Astrocyte of the spinal cord (primary cell): Measurements from ENCODE around the gene APOO.

Source experiments
- DNase-seq: peaks from one replicate; pipeline ENCODE4 v3.0.0; 2011; ENCODE audit warnings: low read depth, low spot score
- H3K4me3 ChIP-seq: 2 replicates; pipeline ENCODE4 v1.5.1; 2011; ENCODE audit warnings: low read depth, mild to moderate bottlenecking, low read length, moderate library complexity
- in situ Hi-C: cut with HindIII; loops from 2 replicates; pipeline ENCODE4 v1.10.0; 2017; ENCODE audit warnings: low sequenced_read_pairs
- TF ChIP-seq, protein P1 (sequence below): IDR thresholded peaks from 2 replicates; pipeline ENCODE4 v1.5.1; 2012; ENCODE audit warnings: low read depth, mild to moderate bottlenecking, low read length, inconsistent platforms

Gene APOO

DNA sequence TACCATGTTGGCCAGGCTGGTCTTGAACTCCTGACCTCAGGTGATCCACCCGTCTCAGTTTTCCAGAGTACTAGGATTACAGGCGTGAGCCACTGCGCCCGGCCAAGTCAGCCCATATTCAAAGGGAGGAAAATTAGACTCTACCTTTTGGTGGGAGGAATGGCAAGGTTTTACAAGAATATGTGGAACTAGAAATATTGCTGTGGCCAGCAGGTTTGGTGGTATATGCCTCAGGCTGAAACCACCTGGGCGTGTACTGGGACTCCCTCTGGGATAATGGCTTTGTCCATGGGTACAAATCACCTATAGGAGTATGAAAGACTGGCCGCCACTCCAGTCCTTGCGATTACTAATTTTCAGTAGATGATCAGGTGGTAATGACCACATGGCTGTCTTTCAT, 92.4 kb downstream of the APOO start:
- TF ChIP-seq, protein P1, sequence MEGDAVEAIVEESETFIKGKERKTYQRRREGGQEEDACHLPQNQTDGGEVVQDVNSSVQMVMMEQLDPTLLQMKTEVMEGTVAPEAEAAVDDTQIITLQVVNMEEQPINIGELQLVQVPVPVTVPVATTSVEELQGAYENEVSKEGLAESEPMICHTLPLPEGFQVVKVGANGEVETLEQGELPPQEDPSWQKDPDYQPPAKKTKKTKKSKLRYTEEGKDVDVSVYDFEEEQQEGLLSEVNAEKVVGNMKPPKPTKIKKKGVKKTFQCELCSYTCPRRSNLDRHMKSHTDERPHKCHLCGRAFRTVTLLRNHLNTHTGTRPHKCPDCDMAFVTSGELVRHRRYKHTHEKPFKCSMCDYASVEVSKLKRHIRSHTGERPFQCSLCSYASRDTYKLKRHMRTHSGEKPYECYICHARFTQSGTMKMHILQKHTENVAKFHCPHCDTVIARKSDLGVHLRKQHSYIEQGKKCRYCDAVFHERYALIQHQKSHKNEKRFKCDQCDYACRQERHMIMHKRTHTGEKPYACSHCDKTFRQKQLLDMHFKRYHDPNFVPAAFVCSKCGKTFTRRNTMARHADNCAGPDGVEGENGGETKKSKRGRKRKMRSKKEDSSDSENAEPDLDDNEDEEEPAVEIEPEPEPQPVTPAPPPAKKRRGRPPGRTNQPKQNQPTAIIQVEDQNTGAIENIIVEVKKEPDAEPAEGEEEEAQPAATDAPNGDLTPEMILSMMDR, result no peak
- no peak overlapping the region for H3K4me3 ChIP-seq
- DNase-seq, result no peak
- in situ Hi-C loops, result no loop called here

DNA sequence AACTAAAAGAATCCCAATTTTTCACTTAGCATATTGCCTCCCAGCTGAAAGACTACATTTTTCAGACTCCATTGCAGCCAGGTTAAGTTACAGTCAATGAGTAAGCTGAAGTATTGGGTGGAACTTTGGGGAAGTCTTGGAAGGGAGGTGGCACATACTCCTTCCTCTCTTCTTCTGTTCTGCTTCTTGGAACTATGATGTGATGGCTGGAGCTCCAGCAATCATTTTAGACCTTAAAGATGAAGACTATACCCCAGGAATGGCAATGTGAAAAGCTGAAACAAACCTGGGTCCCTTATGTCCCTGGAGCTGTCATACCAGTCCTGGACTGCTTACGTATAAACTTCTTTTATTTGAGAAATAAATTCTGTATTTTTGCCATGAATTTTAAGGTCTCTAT, 93.9 kb downstream of the APOO start:
- H3K4me3 ChIP-seq, result no peak overlapping the region
- DNase-seq, result no peak
- TF ChIP-seq, protein P1, result no peak
- in situ Hi-C loops, result no loop called here

DNA sequence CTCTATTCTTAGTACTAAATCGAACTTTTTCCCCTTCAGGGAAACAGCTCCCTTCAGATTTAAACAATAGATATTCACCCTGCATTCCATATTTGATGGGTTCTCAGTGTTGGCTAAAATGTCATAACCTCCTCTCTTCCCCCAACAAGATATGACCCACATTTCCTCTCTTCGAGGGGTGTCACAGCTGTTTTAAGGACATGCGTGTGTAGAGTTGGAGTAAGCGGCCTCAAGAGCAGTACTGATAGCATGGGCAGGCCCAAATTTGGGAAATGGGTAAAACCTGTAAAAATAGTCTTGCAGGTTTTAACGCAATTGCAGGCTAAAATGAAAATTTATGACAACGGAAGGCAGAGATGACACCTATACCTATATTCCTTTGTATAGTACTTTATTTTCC, 96.1 kb downstream of the APOO start:
- in situ Hi-C loops, result no loop called here
- DNase-seq, result no peak
- TF ChIP-seq, protein P1, result no peak
- no peak overlapping the region for H3K4me3 ChIP-seq

DNA sequence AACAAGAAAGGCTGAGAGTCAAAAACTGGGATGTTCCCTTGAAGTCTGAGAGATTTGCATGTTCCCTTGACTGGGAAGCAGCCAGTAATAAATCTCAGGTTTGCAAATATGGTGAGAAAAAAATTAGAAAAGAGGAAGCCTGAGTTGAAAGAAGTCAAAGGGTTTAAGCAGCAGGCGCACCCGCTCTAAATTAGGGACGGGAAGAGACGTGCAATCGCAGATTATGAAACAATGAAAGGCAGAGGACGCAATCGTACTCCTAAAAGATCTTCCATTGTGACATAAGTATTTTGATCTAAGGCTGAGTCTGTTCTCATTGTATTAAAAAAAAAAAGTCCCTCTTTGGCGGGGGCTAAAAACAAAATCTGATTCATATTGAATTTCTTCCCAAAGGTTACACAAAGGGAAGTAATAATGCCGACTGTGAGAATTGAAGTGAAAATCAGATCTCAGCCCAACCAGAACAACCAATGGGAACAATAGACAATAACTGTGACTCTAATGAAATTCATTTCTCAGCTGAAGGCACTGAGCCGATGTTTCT, 96.6 kb downstream of the APOO start:
- TF ChIP-seq, protein P1, result no peak
- no peak overlapping the region for H3K4me3 ChIP-seq
- DNase-seq, result no peak
- in situ Hi-C loops, result no loop called here

DNA sequence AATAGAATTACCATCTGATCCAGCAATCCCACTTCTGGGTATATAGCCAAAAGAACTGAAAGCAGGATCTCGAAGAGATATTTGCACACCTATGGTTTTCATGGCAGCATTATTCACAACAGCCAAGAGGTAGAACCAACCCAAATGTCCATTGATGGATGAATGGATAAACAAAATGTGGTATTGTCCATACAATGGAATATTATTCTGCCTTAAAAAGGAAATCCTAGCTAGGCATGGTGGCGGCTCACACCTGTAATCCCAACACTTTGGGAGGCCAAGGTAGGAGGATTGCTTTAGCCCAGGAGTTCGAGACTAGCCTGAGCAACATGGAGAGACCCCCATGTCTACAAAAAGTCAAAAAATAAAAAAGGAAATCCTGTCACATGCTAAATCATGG, 97.5 kb downstream of the APOO start:
- in situ Hi-C loops, result no loop called here
- TF ChIP-seq, protein P1, result no peak
- H3K4me3 ChIP-seq, result no peak overlapping the region

DNA sequence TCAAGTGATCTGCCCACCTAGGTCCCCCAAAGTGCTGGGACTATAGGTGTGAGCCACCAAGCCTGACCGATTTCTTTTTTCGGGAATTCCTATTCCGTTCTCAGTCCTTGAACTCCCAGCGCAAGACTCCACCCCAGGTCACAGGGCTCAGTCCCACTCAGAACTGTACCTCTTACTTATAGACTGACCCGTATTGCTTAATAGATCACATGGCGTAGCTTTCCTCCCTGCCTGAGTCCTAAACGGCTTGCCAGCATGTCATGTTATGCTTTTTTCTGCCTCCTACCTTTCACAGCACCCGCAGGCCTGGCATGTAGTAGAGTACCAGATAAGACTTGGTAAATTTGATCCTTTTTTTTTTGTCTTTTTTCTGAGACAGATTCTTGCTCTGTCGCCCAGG, 102.3 kb downstream of the APOO start:
- in situ Hi-C loops, result no loop called here
- no peak overlapping the region for H3K4me3 ChIP-seq
- TF ChIP-seq, protein P1, result no peak
- DNase-seq, result no peak

More for the DNA sequence above, 97.5 kb downstream of the APOO start:
- no peak for DNase-seq

DNA sequence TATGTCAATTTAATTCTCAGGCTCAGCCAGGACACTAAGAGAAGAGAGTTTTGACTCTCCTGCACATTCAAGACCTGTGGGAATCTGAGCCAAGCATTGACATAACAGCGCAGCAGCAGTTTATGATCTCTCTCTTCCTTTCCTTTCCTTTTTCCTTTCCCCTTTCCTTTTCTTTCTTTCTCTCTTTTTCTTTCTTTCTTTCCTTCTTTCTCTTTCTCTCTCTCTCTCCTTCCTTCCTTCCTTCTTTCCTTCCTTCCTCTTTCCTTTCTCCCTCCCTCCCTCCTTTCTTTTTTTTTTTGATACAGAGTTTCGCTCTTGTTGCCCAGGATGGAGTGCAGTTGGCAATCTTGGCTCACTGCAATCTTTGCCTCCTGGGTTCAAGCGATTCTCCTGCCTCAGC, 103.2 kb downstream of the APOO start:
- no peak for DNase-seq
- in situ Hi-C loops, result no loop called here
- no peak overlapping the region for H3K4me3 ChIP-seq
- TF ChIP-seq, protein P1, result no peak
